DMS 273 treated with DMSO at 0.1 percent for 48 hours (cell line): ENCODE data around the gene CAMTA1.
"Not testable (repeated sequence)": the region's sequence is repeated elsewhere in the genome, so short reads cannot be mapped to it uniquely, and the experiment has no call there.

Experiments
- DNase-seq: peaks from one replicate; lab custom pipeline; 2025; lab: John Stamatoyannopoulos, UW

CAMTA1 gene, protein sequence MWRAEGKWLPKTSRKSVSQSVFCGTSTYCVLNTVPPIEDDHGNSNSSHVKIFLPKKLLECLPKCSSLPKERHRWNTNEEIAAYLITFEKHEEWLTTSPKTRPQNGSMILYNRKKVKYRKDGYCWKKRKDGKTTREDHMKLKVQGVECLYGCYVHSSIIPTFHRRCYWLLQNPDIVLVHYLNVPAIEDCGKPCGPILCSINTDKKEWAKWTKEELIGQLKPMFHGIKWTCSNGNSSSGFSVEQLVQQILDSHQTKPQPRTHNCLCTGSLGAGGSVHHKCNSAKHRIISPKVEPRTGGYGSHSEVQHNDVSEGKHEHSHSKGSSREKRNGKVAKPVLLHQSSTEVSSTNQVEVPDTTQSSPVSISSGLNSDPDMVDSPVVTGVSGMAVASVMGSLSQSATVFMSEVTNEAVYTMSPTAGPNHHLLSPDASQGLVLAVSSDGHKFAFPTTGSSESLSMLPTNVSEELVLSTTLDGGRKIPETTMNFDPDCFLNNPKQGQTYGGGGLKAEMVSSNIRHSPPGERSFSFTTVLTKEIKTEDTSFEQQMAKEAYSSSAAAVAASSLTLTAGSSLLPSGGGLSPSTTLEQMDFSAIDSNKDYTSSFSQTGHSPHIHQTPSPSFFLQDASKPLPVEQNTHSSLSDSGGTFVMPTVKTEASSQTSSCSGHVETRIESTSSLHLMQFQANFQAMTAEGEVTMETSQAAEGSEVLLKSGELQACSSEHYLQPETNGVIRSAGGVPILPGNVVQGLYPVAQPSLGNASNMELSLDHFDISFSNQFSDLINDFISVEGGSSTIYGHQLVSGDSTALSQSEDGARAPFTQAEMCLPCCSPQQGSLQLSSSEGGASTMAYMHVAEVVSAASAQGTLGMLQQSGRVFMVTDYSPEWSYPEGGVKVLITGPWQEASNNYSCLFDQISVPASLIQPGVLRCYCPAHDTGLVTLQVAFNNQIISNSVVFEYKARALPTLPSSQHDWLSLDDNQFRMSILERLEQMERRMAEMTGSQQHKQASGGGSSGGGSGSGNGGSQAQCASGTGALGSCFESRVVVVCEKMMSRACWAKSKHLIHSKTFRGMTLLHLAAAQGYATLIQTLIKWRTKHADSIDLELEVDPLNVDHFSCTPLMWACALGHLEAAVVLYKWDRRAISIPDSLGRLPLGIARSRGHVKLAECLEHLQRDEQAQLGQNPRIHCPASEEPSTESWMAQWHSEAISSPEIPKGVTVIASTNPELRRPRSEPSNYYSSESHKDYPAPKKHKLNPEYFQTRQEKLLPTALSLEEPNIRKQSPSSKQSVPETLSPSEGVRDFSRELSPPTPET (N-terminal part only)

DNA sequence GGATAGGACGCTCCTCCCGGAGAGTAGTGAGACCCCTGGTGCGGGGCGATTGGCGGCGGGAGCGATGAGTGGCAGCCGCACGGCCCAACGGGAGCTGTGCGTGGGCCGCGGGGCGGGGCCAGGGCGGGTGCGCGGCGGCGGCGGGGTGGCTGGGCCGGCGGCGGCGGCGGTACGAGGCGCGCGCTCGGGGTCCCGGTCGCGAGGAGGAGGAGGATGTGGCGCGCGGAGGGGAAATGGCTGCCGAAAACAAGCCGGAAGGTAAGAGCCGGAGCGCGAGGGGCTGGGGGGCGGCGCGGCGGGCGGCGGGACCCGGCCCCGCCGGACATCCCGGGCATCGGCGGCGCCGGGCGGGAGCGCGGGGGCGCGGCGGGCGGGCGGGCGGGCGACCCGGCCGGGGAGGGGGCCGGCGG, at the start of gene CAMTA1:
CAMTA1 (plus strand) TSS at position 137 of the 410 bp plus-strand sequence; CDS start at position 214, 77 bp downstream.
- DNase-seq: no peak

DNA sequence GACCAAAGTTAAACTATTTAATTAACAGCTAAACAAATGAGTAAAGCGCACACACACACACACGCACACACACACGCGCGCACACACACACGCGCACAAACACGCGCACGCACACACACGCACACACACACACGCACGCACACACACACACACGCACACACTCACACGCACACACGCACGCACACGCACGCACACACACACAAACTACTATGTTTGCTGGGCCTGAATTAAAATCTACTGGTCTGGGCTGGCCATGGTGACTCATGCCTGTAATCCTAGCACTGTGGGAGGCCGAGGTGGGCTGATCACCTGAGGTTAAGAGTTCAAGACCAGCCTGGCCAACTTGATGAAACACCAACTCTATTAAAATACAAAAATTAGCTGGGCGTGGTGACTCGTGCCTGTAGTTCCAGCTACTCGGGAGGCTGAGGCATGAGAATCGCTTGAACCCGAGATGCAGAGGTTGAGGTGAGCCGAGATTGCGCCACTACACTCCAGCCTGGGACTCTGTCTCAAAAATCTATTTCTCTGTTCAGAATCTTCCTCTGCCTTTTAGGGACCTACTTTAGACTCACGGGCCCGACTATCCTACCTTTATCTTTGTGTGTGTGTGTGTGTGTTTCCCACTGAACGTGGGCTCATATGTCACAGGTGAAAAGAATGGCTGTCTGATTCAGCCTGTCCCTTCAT, 46.1 kb upstream of the CAMTA1 start:
- DNase-seq: no peak

DNA sequence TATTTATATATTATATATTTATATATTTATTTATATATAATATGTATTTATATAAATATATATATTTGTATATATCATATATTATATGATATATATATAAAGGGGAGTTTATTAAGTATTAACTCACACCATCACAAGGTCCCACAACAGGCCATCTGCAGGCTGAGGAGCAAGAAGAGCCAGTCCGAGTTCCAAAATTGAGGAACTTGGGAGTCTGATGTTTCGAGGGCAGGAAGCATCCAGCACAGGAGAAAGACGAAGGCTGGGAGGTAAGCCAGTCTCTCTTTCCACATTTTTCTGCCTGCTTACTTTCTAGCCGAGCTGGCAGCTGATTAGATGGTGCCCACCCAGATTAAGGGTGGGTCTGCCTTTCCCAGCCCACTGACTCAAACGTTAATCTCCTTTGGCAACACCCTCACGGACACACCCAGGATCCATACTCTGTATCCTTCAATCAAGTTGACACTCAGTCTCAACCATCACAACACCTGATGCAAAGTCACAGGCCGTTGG, 42.5 kb upstream of the CAMTA1 start:
- DNase-seq: not testable (repeated sequence)

DNA sequence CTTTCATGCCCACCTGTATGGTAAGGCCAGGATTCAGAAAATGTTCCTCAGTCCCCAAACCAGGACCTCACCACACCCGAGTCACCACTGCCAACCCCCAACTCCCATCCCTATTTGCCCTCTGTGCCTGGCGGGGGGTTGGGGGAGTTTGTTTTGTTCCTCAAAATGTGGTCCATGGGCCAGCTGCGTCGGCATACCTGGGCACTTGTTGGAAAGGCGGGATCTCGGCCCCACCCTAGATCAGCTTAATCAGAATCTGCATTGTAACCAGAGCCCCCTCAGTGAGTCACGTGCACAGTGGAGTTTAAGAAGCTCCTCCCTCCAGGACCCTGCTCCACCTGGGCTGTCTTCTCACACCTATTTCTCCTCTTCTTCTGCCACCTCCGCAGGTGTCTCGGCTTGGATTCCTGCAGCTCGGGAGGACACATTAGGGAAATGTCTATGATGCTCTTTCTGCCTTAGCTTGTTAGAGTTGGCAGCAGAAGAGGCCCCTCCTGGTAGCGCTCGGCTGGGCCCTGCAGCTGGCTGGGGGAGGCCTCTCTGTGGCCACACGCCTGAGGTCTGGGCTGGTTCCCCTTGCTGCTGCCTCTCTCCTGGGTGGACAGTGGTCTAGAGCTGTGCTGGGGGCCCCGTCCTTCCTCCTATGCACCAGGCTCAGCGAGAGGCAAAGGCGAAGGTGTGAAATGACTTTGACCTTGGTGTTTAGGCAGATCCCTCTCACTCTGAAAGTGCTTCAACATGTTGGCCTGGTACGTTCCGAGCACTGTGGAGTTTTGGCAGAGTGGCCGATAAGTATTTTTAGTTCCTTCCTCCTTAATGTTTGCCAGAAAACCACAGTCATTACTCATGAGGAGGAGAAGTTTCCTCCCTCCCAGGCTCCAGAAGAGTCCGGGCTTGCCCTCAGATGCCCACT, 41.8 kb upstream of the CAMTA1 start:
- no peak for DNase-seq

DNA sequence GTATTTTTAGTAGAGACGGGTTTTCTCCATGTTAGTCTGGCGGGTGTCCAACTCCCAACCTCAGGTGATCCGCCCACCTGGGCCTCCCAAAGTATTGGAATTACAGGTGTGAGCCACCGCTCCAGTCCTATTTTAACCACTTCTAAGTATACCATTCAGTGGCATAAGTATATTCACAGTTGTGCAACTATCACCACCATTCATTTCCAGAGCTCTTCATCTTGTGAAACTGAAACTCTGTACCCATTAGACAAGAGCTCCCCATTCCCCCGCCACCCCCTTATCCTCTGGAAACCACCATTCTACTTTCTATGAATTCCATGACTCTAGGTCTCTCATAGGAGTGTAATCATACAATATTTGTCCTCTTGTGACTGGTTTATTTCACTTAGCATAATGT, 40.2 kb upstream of the CAMTA1 start:
- no peak for DNase-seq

DNA sequence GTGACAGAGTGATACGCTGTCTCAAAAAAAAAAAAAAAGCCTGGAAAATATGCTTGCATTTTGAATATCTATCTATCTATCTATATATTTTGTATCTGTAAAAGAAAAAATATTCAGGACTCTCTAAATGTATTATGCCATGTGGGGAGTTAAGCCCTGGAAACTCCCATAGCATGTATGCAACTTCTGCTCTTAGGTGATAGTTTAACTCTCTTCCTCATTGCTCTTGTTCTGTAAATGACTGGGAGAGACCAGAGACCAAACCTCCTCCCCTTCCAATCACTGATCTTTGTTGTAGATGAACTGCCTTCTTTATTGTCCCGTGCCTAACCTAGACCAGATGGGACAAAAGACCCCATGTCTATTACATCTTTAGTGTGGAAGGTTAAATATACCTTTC, 37.6 kb upstream of the CAMTA1 start:
- DNase-seq: no peak

DNA sequence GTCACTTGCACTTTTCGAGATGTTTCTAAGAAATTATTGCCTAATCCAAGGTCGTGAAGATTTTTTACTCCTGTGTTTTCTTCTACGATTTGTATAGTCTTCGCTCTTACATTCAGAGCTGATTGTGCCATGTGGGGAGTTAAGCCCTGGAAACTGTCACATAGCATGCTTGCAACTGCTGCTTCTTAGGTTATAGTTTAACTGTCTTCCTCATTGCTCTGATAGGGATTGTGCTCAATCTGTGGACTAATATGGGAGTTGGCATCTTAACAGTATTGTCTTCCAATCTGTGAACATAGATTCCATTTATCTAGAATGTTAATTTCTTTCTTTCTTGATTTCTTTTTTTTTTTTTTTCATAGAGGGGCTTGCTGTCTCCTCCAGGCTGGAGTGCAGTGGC, 34.8 kb upstream of the CAMTA1 start:
- DNase-seq: no peak

DNA sequence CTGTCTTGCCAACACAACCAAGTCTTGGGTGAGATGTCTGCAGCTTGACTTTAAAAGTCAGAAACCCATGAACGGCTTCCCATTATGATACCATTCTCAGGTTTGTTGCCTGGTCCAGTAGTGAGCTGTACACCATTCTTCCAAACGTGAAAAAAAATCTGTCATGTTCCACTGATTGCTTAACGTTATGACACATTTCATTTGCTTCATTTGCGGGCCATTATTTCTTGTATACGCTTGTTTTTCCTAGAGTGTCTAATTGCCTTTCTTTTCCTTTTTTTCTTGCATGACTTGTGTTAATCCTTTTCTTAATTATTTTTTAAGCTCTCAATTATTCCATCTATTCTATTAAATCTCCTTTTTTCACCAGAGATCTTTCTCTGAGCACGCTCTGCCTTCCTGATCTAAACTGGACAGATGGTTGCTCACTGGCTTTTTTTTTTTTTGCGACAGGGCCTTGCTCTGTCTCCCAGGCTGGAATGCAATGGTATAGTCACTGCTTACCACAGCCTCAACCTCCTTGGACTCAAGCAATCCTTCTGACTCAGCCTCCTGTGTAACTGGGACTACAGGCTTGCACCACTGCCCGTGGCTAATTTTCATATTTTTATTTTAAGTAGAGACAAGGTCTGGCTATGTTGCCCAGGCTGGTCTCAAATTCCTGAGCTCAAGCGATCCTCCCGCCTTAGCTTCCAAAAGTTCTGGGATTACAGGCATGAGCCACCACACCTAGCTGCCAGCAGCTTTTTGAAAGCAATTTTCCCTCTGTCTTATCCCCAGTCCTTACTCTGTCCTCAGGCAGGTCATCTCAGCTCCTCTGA, 31.7 kb upstream of the CAMTA1 start:
- no peak for DNase-seq

DNA sequence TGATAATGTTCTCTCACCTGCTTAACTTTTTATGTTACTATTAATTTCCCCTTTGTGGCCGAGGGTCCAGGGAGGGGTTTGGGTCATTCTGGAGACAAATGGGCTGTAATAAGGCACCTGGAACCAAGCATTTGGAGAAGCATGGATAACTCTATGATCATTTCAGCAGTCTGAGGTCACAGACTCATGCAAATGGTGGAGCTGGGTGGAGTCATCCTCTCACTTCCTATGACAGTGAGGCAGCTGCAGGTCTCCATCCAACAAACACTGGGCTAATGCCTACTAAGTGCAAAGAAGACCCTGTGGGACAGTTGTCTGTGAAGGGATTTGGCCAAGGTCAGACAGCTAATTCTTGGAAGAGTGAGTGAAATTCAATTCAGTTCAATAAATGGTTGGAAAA, 28.8 kb upstream of the CAMTA1 start:
- DNase-seq: no peak

DNA sequence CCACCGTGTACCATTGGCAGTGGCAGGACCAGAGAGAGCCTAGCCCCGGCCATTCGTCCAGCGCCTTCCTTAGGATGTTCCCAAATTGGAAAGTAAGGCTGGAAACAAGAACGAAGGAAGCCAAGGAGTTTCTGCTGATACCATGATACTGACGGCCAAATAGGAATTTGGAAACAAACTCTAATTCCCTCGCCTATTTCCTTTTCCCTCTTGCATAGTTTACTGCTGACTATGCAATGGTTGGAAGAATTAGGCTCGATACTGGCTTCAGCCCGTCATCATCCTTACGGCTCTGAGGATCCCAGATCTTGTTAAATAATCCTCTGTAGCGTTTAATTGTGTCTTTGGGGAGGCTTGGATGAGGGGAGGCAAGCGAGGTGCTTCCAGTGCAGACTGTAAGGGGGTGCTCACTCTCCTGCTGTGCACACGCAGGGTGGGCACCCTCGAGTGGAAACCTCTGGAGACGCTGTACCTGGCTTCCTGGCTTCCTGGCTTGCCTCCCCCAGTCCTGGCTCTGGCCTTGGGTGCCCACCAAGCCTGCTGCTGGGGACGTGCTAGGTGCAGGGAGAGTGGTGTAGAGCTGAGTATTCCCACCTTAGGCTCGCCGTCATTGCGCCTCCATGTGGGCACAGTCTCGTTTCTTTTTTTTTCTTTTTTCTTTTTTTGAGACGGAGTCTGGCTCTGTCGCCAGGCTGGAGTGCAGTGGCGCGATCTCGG, 27.4 kb upstream of the CAMTA1 start:
- DNase-seq: no peak

DNA sequence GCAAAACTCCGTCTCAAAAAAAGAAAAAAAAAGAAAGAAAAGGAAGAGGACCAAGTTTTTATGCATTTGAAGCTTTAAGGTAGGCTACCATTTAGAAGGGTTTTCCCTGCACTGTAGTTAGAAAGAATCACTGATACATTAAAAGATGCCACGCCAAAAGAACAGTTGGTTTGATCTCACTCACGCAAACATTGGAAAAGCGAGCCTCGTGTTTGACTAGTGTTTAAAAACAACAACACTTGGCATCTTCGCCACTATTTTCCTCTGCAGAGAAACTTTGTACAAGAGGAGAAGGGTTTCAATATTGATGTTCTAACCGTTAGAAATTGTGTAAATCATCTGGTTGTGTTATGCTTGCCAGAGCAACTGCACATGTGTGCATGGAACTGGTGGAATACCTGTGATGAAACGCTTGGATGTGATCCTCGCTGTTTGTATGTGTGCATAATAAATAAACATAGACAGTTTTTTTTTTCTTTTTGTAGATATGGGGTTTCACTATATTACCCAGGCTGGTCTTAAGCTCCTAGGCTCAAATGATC, 24.0 kb upstream of the CAMTA1 start:
- no peak for DNase-seq

DNA sequence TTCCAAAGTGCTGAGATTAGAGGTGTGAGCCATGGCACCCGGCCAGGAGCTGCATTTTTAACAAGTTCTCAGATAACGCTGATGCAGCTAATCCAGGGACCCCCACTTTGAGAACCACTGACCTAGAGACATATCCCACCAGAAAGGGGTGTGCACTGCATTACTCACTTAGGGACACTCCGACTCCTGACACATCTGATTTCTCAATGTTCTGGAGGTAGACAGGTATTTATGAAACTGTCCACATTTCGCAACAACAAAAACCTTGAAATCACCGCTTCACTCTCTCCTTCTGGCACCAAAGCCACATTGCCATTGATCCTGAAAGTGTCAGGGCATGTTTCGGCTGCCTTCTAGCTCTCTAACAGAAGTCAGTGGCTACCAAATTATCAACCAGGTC, 23.2 kb upstream of the CAMTA1 start:
- no peak for DNase-seq

DNA sequence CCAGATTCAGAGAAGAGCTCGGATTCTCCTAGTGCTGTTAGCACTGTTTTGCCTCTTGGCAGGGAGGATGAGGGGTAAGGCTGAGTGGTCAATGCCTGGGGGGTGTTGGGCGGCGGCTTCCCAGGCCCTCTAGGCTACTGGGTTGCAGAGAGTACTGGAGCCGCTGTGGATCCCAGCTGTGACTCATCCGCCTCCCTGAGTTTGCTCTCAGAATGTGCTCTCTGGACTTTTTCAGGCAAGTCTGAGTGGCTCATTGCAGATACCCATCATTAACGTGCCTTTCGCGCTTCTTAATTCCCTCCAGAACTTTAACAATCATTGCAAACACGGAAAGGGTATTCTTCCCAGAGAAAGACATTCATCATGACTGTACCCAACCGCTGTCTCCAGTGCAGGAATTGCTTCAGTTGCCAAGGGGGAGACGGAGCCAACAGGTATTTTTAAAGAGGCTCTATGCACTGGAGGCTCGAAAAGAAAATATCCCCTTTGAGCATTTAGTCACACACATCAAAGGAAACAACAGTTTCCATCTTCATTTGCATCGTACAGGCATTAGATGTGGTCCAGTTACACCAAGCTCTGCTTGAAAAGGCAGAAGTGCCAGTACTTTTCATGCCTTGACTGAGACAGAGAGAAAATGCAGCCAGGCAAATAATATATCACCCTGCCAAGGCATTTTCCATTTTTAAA, 14.4 kb upstream of the CAMTA1 start:
- no peak for DNase-seq

DNA sequence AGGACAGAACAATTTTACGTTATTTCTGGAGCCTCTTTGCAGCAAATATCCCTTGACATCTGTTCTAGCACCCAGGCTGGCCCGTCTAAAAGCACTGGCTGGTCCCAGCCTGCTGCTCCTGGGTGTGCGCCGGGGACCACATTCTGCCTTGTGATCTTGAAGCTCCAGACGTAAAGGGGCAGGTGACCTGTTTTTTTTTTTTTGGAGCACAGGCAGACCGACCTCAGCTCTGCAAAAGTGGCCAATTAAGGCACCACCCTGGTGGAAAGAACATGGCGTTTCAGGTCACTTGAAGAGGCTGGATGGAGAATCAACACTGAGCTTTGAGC, 13.8 kb upstream of the CAMTA1 start:
- DNase-seq: no peak

DNA sequence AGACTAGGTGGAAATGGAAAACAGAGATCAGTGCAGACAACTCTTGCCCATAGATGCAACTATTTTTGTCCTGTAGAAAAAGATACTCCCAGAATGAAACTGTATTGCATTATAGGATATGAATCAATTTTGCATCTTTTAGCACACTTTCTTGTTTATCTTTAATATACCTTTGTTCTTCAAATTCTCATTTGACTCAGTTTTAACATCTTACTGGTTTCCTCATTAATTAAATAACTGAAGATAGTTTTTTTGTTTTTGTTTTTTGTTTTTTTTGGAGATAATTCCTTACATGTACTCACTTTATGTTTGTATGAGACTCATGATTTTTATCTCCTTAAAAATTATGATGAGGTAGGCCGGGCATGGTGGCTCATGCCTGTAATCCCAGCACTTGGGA, 10.9 kb upstream of the CAMTA1 start:
- no peak for DNase-seq

DNA sequence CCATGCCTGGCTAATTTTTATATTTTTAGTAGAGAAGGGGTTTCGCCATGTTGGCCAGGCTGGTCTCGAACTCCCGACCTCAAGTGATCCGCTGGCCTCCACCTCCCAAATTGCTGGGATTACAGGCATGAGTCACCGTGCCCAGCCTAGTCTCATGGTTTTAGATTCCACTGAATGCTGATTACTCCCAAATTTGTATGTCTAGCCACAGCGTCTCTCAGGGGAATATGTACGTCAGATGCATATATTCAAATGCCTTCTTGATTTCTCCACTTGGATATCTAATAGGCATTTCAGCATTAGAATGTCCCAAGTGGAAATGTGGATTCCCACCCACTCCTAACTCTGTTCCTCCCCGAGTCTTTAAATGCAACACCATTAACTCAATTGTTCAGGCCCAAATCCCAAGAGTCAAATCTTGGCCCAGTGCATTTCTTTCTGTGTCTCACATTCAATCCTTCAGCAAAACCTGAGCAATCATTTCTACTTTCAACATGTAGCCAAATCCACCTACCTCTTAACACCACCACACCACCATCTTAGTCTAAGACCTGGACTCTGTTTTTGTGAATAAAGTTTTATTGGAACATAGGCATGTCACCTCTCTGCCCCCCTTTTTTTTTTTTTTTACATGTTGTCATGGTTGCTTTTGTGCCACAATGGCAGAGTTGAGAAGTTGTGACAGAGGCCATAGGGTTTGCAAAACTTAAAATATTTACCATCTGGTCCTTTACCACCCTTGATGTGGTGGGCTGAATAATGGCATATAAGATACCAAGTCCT, 9.8 kb upstream of the CAMTA1 start:
- no peak for DNase-seq

DNA sequence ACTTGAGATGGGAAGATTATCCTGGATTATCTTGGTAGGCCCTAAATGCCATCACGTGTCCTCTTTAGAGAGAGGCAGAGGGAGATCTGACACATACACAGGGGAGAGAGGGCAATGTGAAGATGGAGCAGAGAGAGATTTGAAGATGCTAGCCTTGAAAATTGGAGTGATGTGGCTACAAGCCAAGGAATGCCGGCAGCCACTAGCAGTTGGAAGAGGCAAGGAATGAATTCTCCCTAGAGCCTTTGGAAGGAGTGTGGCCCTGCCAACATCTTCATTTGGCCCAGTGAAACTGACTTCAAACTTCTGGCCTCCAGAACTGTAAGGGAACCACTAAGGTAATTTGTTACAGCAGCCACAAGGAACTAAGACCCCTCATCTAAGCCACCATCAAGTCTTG, 8.9 kb upstream of the CAMTA1 start:
- no peak for DNase-seq
